Osteoblast (primary cell): ENCODE measurements around the gene TENM4. TPM values are rescaled to one million over a fixed set of nuclear protein-coding genes. Genes with fewer than 3 reads are reported as not detected.

Experiments used
- DNase-seq: peaks from one replicate; pipeline ENCODE4 v3.0.0; 2011; ENCODE audit warnings: low spot score, mixed read lengths; ENCODE audit not compliant: insufficient read length; ENCODE audit errors: missing footprints
- H2AFZ ChIP-seq: 2 replicates; pipeline ENCODE4 v1.6.0; 2011; ENCODE audit warnings: mild to moderate bottlenecking, low read length
- H3K27ac ChIP-seq: 2 replicates; pipeline ENCODE4 v1.5.1; 2011; ENCODE audit warnings: mild to moderate bottlenecking, low read depth, low read length, moderate library complexity
- H3K27me3 ChIP-seq: 2 replicates; pipeline ENCODE4 v1.6.0; 2012; ENCODE audit warnings: mild to moderate bottlenecking, control low read depth, inconsistent platforms, low read length, moderate library complexity; ENCODE audit not compliant: insufficient read depth
- H3K36me3 ChIP-seq: 2 replicates; pipeline ENCODE4 v1.5.1; 2011; ENCODE audit warnings: mild to moderate bottlenecking, low read length, control low read depth, moderate library complexity; ENCODE audit not compliant: insufficient read depth
- H3K4me1 ChIP-seq: 2 replicates; pipeline ENCODE4 v1.5.1; 2011; ENCODE audit warnings: mild to moderate bottlenecking, low read length, control low read depth, moderate library complexity; ENCODE audit not compliant: insufficient read depth
- H3K4me2 ChIP-seq: 2 replicates; pipeline ENCODE4 v1.6.0; 2011; ENCODE audit warnings: mild to moderate bottlenecking, low read length; ENCODE audit not compliant: insufficient read depth
- H3K4me3 ChIP-seq: fragments of 200-600 bp; sonication (generic); 3 replicates; pipeline ENCODE4 v1.5.1; 2012; ENCODE audit warnings: mild to moderate bottlenecking, low read length, inconsistent platforms; ENCODE audit not compliant: insufficient read depth
- H3K79me2 ChIP-seq: 2 replicates; pipeline ENCODE4 v1.6.0; 2012; ENCODE audit warnings: mild to moderate bottlenecking, low read length, control low read depth, inconsistent platforms; ENCODE audit not compliant: insufficient read depth
- H3K9me3 ChIP-seq: 2 replicates; pipeline ENCODE4 v1.5.1; 2011; ENCODE audit warnings: low read depth, low read length, control low read depth
- H4K20me1 ChIP-seq: 2 replicates; pipeline ENCODE4 v1.6.0; 2012; ENCODE audit warnings: mild to moderate bottlenecking, low read length, control low read depth; ENCODE audit not compliant: insufficient read depth
- CTCF ChIP-seq: IDR thresholded peaks from 2 replicates; pipeline ENCODE4 v1.5.1; 2011; ENCODE audit warnings: mild to moderate bottlenecking, low read depth, low read length, moderate library complexity; ENCODE audit errors: extremely low read depth
- total RNA-seq: library from RNA; depleted of rRNA; stranded (reverse); fragments of >200 nt; gene quantifications from 2 replicates; pipeline ENCODE4 v1.2.3, GENCODE V29; 2012

Gene TENM4
- total RNA-seq, 1 donor: 63.3 TPM

GRCh38 chr11:78820741-78821140 lies 620.1 kb downstream of the TENM4 start:
- TF ChIP-seq CTCF: no peak
- no peak overlapping the region for H3K27ac ChIP-seq

GRCh38 chr11:78818201-78818600 lies 622.6 kb downstream of the TENM4 start:
- Histone ChIP-seq H3K9me3 (no peaks in the 10 kb centered on the region), H3K27ac (no peak overlapping the region), H3K4me1 (no peaks in the 10 kb centered on the region), H3K4me2 (no peak overlapping the region), H3K27me3 (no peaks in the 10 kb centered on the region), H3K36me3 (no peaks in the 10 kb centered on the region), H2AFZ (no peak overlapping the region), H3K4me3 (no peak overlapping the region), H4K20me1 (no peaks in the 10 kb centered on the region), H3K79me2 (no peaks in the 10 kb centered on the region)
- TF ChIP-seq CTCF: no peak
- no peak for DNase-seq

More at GRCh38 chr11:78820741-78821140, 620.1 kb downstream of the TENM4 start:
- Histone ChIP-seq H3K4me1 (no peaks in the 10 kb centered on the region), H3K36me3 (no peaks in the 10 kb centered on the region), H3K9me3 (no peaks in the 10 kb centered on the region), H3K4me3 (no peak overlapping the region), H3K4me2 (no peak overlapping the region), H4K20me1 (no peaks in the 10 kb centered on the region), H2AFZ (no peak overlapping the region), H3K27me3 (no peaks in the 10 kb centered on the region), H3K79me2 (no peaks in the 10 kb centered on the region)
- DNase-seq: no peak

- DNase-seq: no peak
- Histone ChIP-seq H3K79me2 (no peaks in the 10 kb centered on the region), H2AFZ (no peak overlapping the region), H3K4me1 (no peaks in the 10 kb centered on the region), H3K27me3 (no peaks in the 10 kb centered on the region), H3K9me3 (no peaks in the 10 kb centered on the region), H3K27ac (no peak overlapping the region), H3K4me2 (no peak overlapping the region), H3K36me3 (no peaks in the 10 kb centered on the region), H3K4me3 (no peak overlapping the region), H4K20me1 (no peaks in the 10 kb centered on the region)
- no peak for TF ChIP-seq CTCF
Measured at GRCh38 chr11:78815831-78816230, 625.0 kb downstream of the TENM4 start.

GRCh38 chr11:78812513-78813293 lies 628.1 kb downstream of the TENM4 start:
- Histone ChIP-seq H3K36me3 (no peaks in the 10 kb centered on the region), H2AFZ (no peak overlapping the region), H3K27me3 (no peaks in the 10 kb centered on the region), H3K4me3 (no peak overlapping the region), H3K4me2 (no peak overlapping the region), H3K27ac (no peak overlapping the region), H3K4me1 (no peaks in the 10 kb centered on the region), H3K9me3 (no peaks in the 10 kb centered on the region), H4K20me1 (no peaks in the 10 kb centered on the region), H3K79me2 (no peaks in the 10 kb centered on the region)
- TF ChIP-seq CTCF: no peak
- no peak for DNase-seq
